HG03025 (cell line): ENCODE measurements around the gene NCBP1.

Experiments used
- ATAC-seq: cut with Tn5 transposase; IDR thresholded peaks from one replicate; pipeline ENCODE4 v1.9.1; 2021; ENCODE audit warnings: mild to moderate bottlenecking, moderate library complexity; ENCODE audit not compliant: unreplicated experiment, low FRiP score

NCBP1 gene

GRCh38 chr9:97706246-97706645 is 72.6 kb downstream of the NCBP1 start:
- no peak for ATAC-seq

- no peak for ATAC-seq
Observed at GRCh38 chr9:97710356-97711222, 77.0 kb downstream of the NCBP1 start.

- no peak for ATAC-seq
Observed at GRCh38 chr9:97711223-97711626, 77.6 kb downstream of the NCBP1 start.

GRCh38 chr9:97714435-97714834 is 80.8 kb downstream of the NCBP1 start:
- no peak for ATAC-seq

GRCh38 chr9:97717866-97718265 is 84.2 kb downstream of the NCBP1 start:
- ATAC-seq = no peak

- ATAC-seq = no peak
Observed at GRCh38 chr9:97721396-97721795, 87.8 kb downstream of the NCBP1 start.

- no peak for ATAC-seq
Observed at GRCh38 chr9:97722331-97722730, 88.7 kb downstream of the NCBP1 start.
